Right atrium auricular region (tissue), 2 donors: ENCODE data around the gene UNK. TPM values are rescaled to one million over a fixed set of nuclear protein-coding genes. Genes with fewer than 3 reads are reported as not detected.
"Not testable (repeated sequence)": the region's sequence is repeated elsewhere in the genome, so short reads cannot be mapped to it uniquely, and the experiment has no call there.

ENCODE experiments used
- DNase-seq: peaks from one replicate; pipeline ENCODE4 v3.0.0-alpha.2; 2019; ENCODE audit warnings: low spot score
- H3K27ac ChIP-seq, 2 donors: fragments of 200-600 bp; sonication (generic); 1 replicate in 1 of 2; 2 replicates in 1 of 2; pipeline ENCODE4 v1.5.1; 2016 to 2019
- H3K27me3 ChIP-seq, 2 donors: fragments of 200-600 bp; sonication (generic); one replicate each; pipeline versions ENCODE4 v1.5.1 to v1.6.0; 2017 to 2019
- H3K36me3 ChIP-seq: fragments of 200-600 bp; sonication (generic); one replicate; pipeline ENCODE4 v1.5.1; 2016
- H3K4me1 ChIP-seq, 2 donors: fragments of 200-600 bp; sonication (generic); one replicate each; pipeline versions ENCODE4 v1.5.1 to v1.6.0; 2017 to 2019
- H3K4me3 ChIP-seq, 2 donors: fragments of 200-600 bp; sonication (generic); 1 replicate in 1 of 2; 2 replicates in 1 of 2; pipeline ENCODE4 v1.5.1; 2017 to 2019; ENCODE audit warnings: mild to moderate bottlenecking in 1 of 2, moderate library complexity in 1 of 2
- H3K9me3 ChIP-seq, 2 donors: fragments of 200-600 bp; sonication (generic); one replicate each; pipeline ENCODE4 v1.5.1; 2019
- total RNA-seq, 2 donors: library from RNA; depleted of rRNA; stranded (reverse); fragments of >200 nt; gene quantifications; one replicate each; pipeline ENCODE4 v1.1.0, GENCODE V29; 2016
- TF ChIP-seq, protein P1 (sequence below), 2 donors: fragments of 200-600 bp; sonication (generic); IDR thresholded peaks; one replicate each; pipeline ENCODE4 v1.5.1; 2019; ENCODE audit warnings: antibody characterized with exemption in 2 of 2

The UNK gene
- total RNA-seq, 2 donors from 2014 or later = 18.8 to 25.3 TPM

GRCh38 chr17:75756451-75757085, 28.0 kb upstream of the UNK start:
- TF ChIP-seq, protein P1, sequence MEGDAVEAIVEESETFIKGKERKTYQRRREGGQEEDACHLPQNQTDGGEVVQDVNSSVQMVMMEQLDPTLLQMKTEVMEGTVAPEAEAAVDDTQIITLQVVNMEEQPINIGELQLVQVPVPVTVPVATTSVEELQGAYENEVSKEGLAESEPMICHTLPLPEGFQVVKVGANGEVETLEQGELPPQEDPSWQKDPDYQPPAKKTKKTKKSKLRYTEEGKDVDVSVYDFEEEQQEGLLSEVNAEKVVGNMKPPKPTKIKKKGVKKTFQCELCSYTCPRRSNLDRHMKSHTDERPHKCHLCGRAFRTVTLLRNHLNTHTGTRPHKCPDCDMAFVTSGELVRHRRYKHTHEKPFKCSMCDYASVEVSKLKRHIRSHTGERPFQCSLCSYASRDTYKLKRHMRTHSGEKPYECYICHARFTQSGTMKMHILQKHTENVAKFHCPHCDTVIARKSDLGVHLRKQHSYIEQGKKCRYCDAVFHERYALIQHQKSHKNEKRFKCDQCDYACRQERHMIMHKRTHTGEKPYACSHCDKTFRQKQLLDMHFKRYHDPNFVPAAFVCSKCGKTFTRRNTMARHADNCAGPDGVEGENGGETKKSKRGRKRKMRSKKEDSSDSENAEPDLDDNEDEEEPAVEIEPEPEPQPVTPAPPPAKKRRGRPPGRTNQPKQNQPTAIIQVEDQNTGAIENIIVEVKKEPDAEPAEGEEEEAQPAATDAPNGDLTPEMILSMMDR (IDR thresholded peaks at IDR 0.05) = no peak
- DNase-seq = no peak
- Histone ChIP-seq H3K27ac (no peak overlapping the region), H3K27me3 (no peaks in the 10 kb centered on the region), H3K4me1 (peaks cover 0 to 15% of the 10 kb centered on the region in 2 donors), H3K4me3 (no peak overlapping the region), H3K9me3 (no peaks in the 10 kb centered on the region), H3K36me3 (no peaks in the 10 kb centered on the region)

DNA sequence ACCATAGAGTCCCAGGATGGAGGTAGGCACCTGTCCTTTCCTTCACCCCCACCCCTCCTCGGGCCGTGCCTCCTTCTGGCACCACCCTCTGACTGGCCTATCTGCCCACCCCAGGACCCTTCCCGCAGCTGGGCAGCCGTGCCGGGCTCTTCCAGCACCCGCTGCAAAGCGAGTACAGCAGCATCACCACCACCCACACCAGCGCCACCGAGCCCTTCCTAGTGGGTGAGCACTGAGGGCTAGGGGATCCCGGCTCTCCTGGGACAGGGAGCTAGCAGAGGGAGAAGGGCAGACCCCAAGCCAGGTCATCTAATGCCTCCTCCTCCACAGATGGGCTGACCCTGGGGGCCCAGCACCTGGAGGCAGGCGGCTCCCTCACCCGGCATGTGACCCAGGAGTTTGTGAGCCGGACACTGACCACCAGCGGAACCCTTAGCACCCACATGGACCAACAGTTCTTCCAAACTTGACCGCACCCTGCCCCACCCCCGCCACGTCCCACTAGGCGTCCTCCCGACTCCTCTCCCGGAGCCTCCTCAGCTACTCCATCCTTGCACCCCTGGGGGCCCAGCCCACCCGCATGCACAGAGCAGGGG, 27.4 kb upstream of the UNK start:
- no peak for DNase-seq
- Histone ChIP-seq H3K4me1 (peaks cover 0 to 15% of the 10 kb centered on the region in 2 donors), H3K27me3 (no peaks in the 10 kb centered on the region), H3K36me3 (no peaks in the 10 kb centered on the region), H3K4me3 (no peak overlapping the region), H3K27ac (no peak overlapping the region), H3K9me3 (no peaks in the 10 kb centered on the region)
- TF ChIP-seq, protein P1 (IDR thresholded peaks at IDR 0.05) = no peak

DNA sequence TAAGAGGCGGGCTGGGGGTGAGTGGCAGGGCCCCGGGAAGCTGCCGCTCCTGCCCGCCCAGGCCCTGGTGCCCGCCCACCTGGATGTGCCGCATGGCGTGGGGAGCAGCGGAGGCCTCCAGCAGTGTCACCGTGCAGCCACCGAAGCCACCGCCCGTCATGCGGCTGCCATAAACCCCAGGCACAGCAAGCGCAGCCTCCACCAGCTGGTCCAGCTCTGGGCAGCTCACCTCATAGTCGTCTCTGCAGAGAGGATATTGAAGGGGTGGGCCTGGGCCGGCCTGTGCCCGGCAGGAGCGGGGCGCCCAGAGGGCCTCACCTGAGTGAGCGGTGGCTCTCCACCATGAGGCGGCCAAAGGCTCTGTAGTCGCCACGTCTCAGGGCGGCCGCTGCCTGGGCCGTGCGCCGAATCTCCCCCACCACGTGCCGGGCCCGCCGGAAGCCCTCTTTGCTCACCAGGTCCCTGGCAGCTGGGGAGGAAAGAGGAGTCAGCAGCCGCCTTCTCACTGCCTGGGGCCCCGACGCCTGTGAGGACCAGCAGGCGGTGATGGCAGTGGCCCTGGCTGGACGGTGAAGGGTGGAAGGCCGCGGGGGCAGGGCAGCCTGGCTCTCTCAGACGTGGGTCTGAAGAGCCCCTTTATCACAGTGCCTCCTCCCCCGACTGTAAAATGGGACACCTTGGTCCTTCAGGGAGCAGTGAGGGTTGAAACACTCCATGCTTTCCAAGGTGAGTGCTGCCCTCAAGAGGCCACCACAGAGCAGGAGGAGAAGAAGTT, 26.3 kb upstream of the UNK start:
- Histone ChIP-seq H3K4me3 (no peak overlapping the region), H3K27ac (no peak overlapping the region), H3K9me3 (no peaks in the 10 kb centered on the region), H3K4me1 (peaks cover 0 to 16% of the 10 kb centered on the region in 2 donors), H3K27me3 (no peaks in the 10 kb centered on the region), H3K36me3 (no peaks in the 10 kb centered on the region)
- TF ChIP-seq, protein P1 (IDR thresholded peaks at IDR 0.05) = no peak
- DNase-seq = no peak

DNA sequence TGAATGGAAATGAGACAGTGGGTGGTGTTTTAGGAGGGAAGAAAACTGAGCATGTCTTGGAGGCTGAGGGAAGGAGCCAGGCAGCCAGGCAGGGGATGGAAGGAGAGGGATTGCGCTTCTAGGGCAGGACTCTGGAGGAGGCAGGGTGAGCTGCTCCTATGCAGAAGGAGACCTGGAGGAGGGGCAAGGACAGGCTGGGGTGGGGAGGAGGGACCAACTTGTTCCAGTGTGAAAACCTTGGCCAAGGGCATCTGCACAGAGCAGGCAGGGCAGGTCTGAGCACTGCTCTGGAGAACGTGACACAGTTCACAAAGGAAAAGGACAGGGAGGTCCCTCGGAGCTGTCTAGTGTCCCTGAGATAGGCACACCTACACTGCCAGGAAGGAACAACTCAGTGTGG, 25.1 kb upstream of the UNK start:
- TF ChIP-seq, protein P1 (IDR thresholded peaks at IDR 0.05) = no peak
- no peak for DNase-seq
- Histone ChIP-seq H3K36me3 (no peaks in the 10 kb centered on the region), H3K27ac (no peak overlapping the region), H3K27me3 (no peaks in the 10 kb centered on the region), H3K4me3 (no peak overlapping the region), H3K4me1 (peaks cover 0 to 17% of the 10 kb centered on the region in 2 donors), H3K9me3 (no peaks in the 10 kb centered on the region)

DNA sequence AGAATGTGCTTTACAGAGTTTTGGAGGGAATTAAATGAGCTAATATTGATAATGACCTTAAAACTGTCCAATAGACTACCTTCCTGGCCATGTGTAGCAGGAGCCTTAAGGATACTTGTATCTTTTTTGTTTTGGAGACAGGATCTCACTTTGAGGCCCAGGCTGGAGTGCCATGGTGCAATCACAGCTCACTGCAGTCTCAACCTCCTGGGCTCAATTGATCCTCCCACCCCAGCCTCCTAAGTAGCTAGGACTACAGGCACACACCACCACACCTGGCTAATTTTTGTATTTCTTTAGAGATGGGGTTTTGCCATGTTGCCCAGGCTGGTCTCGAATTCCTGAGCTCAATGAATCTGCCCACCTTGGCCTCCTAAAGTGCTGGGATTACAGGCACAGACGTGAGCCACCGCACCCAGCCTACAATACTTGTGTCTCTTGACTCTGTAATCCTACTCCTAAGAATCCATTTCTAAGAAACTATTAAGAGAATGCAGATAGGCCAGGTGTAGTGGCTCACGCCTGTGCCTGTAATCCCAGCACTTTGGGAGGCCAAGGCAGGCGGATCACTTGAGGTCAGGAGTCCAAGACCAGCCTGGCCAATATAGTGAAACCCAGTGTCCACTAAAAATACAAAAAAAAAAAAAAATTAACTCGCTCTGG, 24.5 kb upstream of the UNK start:
- not testable (repeated sequence) for H3K27me3 ChIP-seq, H3K4me3 ChIP-seq, H3K9me3 ChIP-seq, H3K27ac ChIP-seq, H3K36me3 ChIP-seq, DNase-seq
- peaks cover 0 to 17% of the 10 kb centered on the region in 2 donors for H3K4me1 ChIP-seq
